HG03342 (cell line): ENCODE data around the gene AMBRA1.

Experiments used
- ATAC-seq: cut with Tn5 transposase; IDR thresholded peaks from one replicate; pipeline ENCODE4 v1.9.1; 2021; ENCODE audit warnings: mild to moderate bottlenecking, moderate library complexity; ENCODE audit not compliant: unreplicated experiment

The AMBRA1 gene

GRCh38 chr11:46511342-46511741 lies 82.5 kb downstream of the AMBRA1 start:
- ATAC-seq, result no peak

- no peak for ATAC-seq
Observed at GRCh38 chr11:46508360-46508759, 85.5 kb downstream of the AMBRA1 start.

- ATAC-seq, result no peak
Observed at GRCh38 chr11:46506483-46506791, 87.4 kb downstream of the AMBRA1 start.

- no peak for ATAC-seq
Observed at GRCh38 chr11:46505741-46506482, 87.9 kb downstream of the AMBRA1 start.

- no peak for ATAC-seq
Observed at GRCh38 chr11:46504817-46505613, 88.8 kb downstream of the AMBRA1 start.

GRCh38 chr11:46499821-46500220 lies 94.0 kb downstream of the AMBRA1 start:
- ATAC-seq, result no peak

GRCh38 chr11:46498968-46499367 lies 94.9 kb downstream of the AMBRA1 start:
- no peak for ATAC-seq

GRCh38 chr11:46498179-46498578 lies 95.6 kb downstream of the AMBRA1 start:
- ATAC-seq, result no peak

GRCh38 chr11:46497498-46497897 lies 96.3 kb downstream of the AMBRA1 start:
- ATAC-seq, result no peak

GRCh38 chr11:46493791-46494190 lies 100.0 kb downstream of the AMBRA1 start:
- ATAC-seq, result no peak

GRCh38 chr11:46492532-46492931 lies 101.3 kb downstream of the AMBRA1 start:
- ATAC-seq, result no peak

- no peak for ATAC-seq
Observed at GRCh38 chr11:46491661-46492330, 102.0 kb downstream of the AMBRA1 start.

GRCh38 chr11:46490666-46491065 lies 103.2 kb downstream of the AMBRA1 start:
- ATAC-seq, result no peak

GRCh38 chr11:46489656-46490560 lies 103.9 kb downstream of the AMBRA1 start:
- peak; percentile 60 for ATAC-seq

GRCh38 chr11:46485856-46486443 lies 107.9 kb downstream of the AMBRA1 start:
- no peak for ATAC-seq

GRCh38 chr11:46484101-46484500 lies 109.7 kb downstream of the AMBRA1 start:
- ATAC-seq, result no peak

GRCh38 chr11:46480909-46481308 lies 112.9 kb downstream of the AMBRA1 start:
- no peak for ATAC-seq

GRCh38 chr11:46480166-46480726 lies 113.6 kb downstream of the AMBRA1 start:
- no peak for ATAC-seq

- no peak for ATAC-seq
Observed at GRCh38 chr11:46479601-46480000, 114.2 kb downstream of the AMBRA1 start.

GRCh38 chr11:46478196-46478595 lies 115.6 kb downstream of the AMBRA1 start:
- no peak for ATAC-seq
